H1 (cell line): ENCODE data around the gene PPP2R2D. TPM values are rescaled to one million over a fixed set of nuclear protein-coding genes. Genes with fewer than 3 reads are reported as not detected.

Experiments used
- GTF2F1 ChIP-seq: IDR thresholded peaks from 2 replicates; pipeline ENCODE4 v1.6.1; 2012; ENCODE audit warnings: low read depth, low read length, improper control_type of control experiment, borderline replicate concordance
- TBP ChIP-seq: IDR thresholded peaks from 2 replicates; pipeline ENCODE4 v1.6.1; 2011; ENCODE audit warnings: low read depth, low read length, improper control_type of control experiment
- USF2 ChIP-seq: IDR thresholded peaks from 2 replicates; pipeline ENCODE4 v1.6.1; 2011; ENCODE audit warnings: low read length, improper control_type of control experiment
- YY1 ChIP-seq: IDR thresholded peaks from 2 replicates; pipeline ENCODE4 v1.6.1; 2011; ENCODE audit warnings: low read depth, mild to moderate bottlenecking, low read length
- polyA plus RNA-seq, 7 experiments: library from polyadenylated mRNA; depleted of rRNA in 3 of 7; stranded (reverse) in 5 of 7; unstranded in 2 of 7; fragments of >200 nt in 5 of 7; fragments of 200-250 nt in 2 of 7; gene quantifications; 1 replicate in 5 of 7; 2 replicates in 1 of 7; 4 replicates in 1 of 7; pipeline versions ENCODE4 v1.2.1 to v1.2.3, GENCODE V29; 2011 to 2013; ENCODE audit warnings: missing spikeins in 2 of 7, mixed read lengths in 2 of 7
- total RNA-seq: library from RNA; stranded (reverse); fragmentation: NEBNext Ultra II Directional; extraction: Animal tissue kit (Norgen Biotek cat#: 25700); gene quantifications from 2 replicates; pipeline ENCODE4 v1.2.1, GENCODE V29; 2021

PPP2R2D gene
- total and polyA plus RNA-seq, 2 of the 8 experiments (the other 6 are each of a cell fraction or from before 2014, with no cell fraction given) = 25.4 to 32.8 TPM

- TF ChIP-seq YY1 (no peak), GTF2F1 (no peak), TBP (no peak), USF2 (no peak)
- TF ChIP-seq, all 59 proteins: peak for 0
These were observed 104.3 kb downstream of the PPP2R2D start (continued) for GRCh38 chr10:132005147-132005546.
